Thyroid gland (tissue), 4 donors: Measurements from ENCODE around the gene COMT. TPM values are rescaled to one million over a fixed set of nuclear protein-coding genes. Genes with fewer than 3 reads are reported as not detected.

ENCODE experiments used
- DNase-seq, 2 donors: peaks; one replicate each; pipeline ENCODE4 v3.0.0-alpha.2; 2019
- H3K27ac ChIP-seq, 3 donors: fragments of 200-600 bp; sonication (generic); 1 replicate in 2 of 3; 2 replicates in 1 of 3; pipeline ENCODE4 v1.5.1; 2016 to 2019; ENCODE audit warnings: mild to moderate bottlenecking in 1 of 3, moderate library complexity in 1 of 3
- H3K27me3 ChIP-seq: fragments of 200-600 bp; sonication (generic); one replicate; pipeline ENCODE4 v1.5.1; 2019
- H3K36me3 ChIP-seq, 2 donors: fragments of 200-600 bp; sonication (generic); one replicate each; pipeline ENCODE4 v1.5.1; 2016 to 2019
- H3K4me1 ChIP-seq, 2 donors: fragments of 200-600 bp; sonication (generic); one replicate each; pipeline ENCODE4 v1.5.1; 2017 to 2019
- H3K4me3 ChIP-seq, 3 donors: fragments of 200-600 bp; sonication (generic); replicated peaks in 1 of 3; 1 replicate in 2 of 3; 2 replicates in 1 of 3; pipeline ENCODE4 v1.5.1; 2016; ENCODE audit warnings: mild to moderate bottlenecking in 1 of 3
- H3K9me3 ChIP-seq: fragments of 200-600 bp; sonication (generic); one replicate; pipeline ENCODE4 v1.5.1; 2017
- POLR2A ChIP-seq, 2 donors: fragments of 450-650 bp; IDR thresholded peaks; one replicate each; pipeline ENCODE4 v1.6.1; 2017; ENCODE audit warnings: antibody characterized with exemption in 2 of 2, mild to moderate bottlenecking in 2 of 2, moderate library complexity in 1 of 2
- WGBS, 2 donors: methylation state at CpG; one replicate each; pipeline ENCODE4 v1.1.5; 2017; 5-methylcytosine and 5-hydroxymethylcytosine counted together
- intact Hi-C: fragments of 100-400 bp; cut with DNase I; formaldehyde crosslinking; loops from one replicate; pipeline ENCODE4 v1.15.1; 2023
- total RNA-seq, 4 donors: library from RNA; depleted of rRNA; stranded (reverse); fragments of >200 nt; gene quantifications; one replicate each; pipeline ENCODE4 v1.2.3, GENCODE V29; 2016
- TF ChIP-seq, protein P1 (sequence below), 6 experiments: fragments of 200-600 bp in 3 of 6; fragments of 450-650 bp in 3 of 6; sonication (generic) in 3 of 6; IDR thresholded peaks; one replicate each; pipeline ENCODE4 v1.5.1; 2016 to 2019; ENCODE audit warnings: antibody characterized with exemption in 6 of 6, mild to moderate bottlenecking in 2 of 6, inconsistent platforms in 1 of 6, moderate library complexity in 1 of 6

The COMT gene
- total RNA-seq, 4 donors from 2014 or later: 92.6 to 216 (median 138) TPM

DNA sequence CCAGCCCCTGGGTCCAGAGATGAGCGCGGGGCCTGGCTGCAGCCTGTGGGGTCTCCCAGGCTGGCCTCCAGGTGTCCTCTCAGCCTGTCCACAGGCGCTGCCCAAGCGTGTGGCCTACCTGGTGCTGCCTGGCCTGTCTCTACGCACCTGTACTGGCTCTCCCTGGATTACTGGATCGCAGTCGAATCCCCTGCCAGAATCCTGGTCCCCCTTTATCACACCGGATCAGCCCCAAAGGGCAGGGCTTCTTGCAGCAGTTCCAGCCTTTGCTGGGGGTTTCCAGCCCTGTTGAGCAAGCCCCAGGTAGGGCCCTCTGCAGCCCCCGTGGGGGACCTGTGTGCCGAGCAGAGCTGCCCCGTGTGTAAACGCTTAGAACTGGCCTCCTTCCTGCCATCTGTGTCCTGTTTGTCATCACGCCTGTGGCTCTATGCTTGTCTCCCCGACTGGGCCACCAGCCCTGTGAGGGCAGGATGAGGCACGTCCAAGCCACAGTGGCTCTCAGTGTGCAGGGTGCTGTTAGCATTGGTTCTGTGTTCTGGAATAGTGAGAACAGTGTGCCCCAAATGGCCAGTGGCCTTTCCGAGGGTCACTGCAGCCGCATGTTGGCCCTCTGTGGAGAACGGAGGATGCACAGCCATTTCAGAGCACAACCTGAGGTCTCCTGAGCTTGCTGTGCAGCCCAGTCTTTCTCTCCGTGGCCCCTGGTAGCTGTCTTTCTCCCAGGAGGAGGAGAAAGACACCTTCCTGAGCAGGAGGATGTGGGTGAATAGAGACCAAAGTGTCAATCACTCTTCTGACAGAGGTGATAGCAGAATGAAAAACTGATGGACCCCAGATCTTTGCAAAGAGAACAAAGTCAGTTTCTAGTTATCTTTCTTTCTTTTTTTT is 13.9 kb downstream of the COMT start:
- TF ChIP-seq, protein P1, sequence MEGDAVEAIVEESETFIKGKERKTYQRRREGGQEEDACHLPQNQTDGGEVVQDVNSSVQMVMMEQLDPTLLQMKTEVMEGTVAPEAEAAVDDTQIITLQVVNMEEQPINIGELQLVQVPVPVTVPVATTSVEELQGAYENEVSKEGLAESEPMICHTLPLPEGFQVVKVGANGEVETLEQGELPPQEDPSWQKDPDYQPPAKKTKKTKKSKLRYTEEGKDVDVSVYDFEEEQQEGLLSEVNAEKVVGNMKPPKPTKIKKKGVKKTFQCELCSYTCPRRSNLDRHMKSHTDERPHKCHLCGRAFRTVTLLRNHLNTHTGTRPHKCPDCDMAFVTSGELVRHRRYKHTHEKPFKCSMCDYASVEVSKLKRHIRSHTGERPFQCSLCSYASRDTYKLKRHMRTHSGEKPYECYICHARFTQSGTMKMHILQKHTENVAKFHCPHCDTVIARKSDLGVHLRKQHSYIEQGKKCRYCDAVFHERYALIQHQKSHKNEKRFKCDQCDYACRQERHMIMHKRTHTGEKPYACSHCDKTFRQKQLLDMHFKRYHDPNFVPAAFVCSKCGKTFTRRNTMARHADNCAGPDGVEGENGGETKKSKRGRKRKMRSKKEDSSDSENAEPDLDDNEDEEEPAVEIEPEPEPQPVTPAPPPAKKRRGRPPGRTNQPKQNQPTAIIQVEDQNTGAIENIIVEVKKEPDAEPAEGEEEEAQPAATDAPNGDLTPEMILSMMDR (IDR thresholded peaks at IDR 0.05): no peak
- TF ChIP-seq POLR2A (IDR thresholded peaks at IDR 0.05): no peak
- H3K27me3 ChIP-seq: no peaks in the 10 kb centered on the region
- DNase-seq: no peak
- H3K36me3 ChIP-seq: no peaks in the 10 kb centered on the region
- 79% methylated on average over 5 to 15 of the region's 19 CpGs for WGBS, 2 donors
- no peak overlapping the region for H3K27ac ChIP-seq
- H3K4me3 ChIP-seq: no peak overlapping the region
- no peaks in the 10 kb centered on the region for H3K9me3 ChIP-seq
- intact Hi-C loops: loop anchor here (5.0 kb wide), 1 partner anchor 43 kb away; no protein-coding TSS in a partner anchor
- H3K4me1 ChIP-seq: peaks cover 22 to 26% of the 10 kb centered on the region in 2 donors

DNA sequence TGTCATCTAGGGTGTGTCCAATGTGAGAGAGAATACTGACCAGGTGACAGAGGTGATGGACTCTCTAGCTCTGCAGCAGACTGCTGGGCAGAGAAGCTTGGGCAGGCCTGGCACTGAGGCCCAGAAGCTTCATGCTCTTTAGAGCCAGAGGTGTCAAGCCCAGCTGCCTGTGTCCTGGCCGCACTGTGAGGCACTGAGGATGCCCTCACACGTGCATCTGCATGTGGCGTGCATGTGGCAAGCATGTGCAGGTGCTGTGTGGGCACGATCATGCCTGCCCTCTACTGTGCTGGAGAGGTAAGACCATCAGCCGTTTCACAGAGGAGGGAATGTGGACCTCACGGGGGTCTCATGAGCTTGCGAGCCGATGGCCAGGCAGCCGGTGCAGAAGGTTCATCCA is 15.9 kb downstream of the COMT start:
- intact Hi-C loops: loop anchor here (5.0 kb wide), 1 partner anchor 45 kb away; no protein-coding TSS in a partner anchor

DNA sequence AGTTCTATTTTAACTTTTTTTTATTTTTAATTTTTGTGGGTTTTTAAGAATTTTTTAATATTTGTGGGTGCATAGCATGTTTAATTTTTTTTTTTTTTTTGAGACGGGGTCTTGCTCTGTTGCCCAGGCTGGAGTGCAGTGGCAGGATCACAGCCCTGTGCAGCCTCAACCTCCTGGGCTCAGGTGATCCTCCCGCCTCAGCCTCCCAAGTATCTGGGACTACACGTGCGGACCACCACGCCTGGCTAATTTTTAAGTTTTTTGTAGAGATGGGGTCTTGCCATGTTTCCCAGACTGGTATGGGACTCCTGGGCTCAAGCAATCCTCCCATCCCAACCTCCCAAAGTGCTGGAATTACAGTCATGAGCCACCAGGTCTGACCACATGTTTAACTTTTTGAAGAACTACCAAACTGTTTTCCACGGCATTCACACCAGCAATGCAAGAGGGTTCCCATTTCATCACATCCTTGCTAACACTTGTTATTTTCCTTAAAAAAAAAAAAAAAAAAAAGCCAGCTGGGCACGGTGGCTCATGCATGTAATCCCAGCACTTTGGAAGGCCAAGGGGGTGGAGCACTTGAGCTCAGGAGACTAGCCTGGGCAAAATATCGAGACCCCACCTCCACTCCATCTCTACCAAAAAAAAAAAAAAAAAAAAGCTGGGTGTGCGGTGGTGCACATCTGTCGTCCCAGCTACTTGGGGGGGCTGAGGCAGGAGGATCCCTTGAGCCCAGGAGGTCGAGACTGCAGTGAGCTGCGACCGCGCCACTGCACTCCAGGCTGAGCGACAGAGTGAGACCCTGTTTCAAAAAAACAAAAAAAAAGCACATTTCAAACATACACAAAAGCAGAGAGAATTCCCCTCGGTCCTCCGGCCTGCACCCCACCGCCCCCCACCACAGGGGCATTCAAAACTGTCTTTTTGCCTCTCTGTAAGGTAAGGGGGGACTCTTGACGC is 16.8 kb downstream of the COMT start:
- Histone ChIP-seq H3K4me3 (peak overlapping the region in 2 of 3 donors; percentile 16 to 17), H3K4me1 (peaks cover 33 to 35% of the 10 kb centered on the region in 2 donors), H3K9me3 (no peaks in the 10 kb centered on the region), H3K27me3 (no peaks in the 10 kb centered on the region), H3K36me3 (no peaks in the 10 kb centered on the region), H3K27ac (peak overlapping the region; percentile 66 to 76 (median 75))
- TF ChIP-seq, protein P1 (IDR thresholded peaks at IDR 0.05): no peak
- TF ChIP-seq POLR2A (IDR thresholded peaks at IDR 0.05): no peak
- DNase-seq: peak; percentile 79 to 82
- 48 to 58% methylated on average over 19 of the region's 19 CpGs for WGBS, 2 donors
- intact Hi-C loops: loop anchor here (5.0 kb wide), 1 partner anchor 46 kb away; no protein-coding TSS in a partner anchor

More for the DNA sequence above, 15.9 kb downstream of the COMT start:
- no peak for DNase-seq
- H3K27ac ChIP-seq: no peak overlapping the region
- H3K4me3 ChIP-seq: no peak overlapping the region
- H3K27me3 ChIP-seq: no peaks in the 10 kb centered on the region
- 93 to 96% methylated on average over 9 of the region's 9 CpGs for WGBS, 2 donors
- no peak for TF ChIP-seq POLR2A (IDR thresholded peaks at IDR 0.05)
- TF ChIP-seq, protein P1 (IDR thresholded peaks at IDR 0.05): no peak
- H3K4me1 ChIP-seq: peaks cover 28 to 32% of the 10 kb centered on the region in 2 donors
- H3K9me3 ChIP-seq: no peaks in the 10 kb centered on the region
- H3K36me3 ChIP-seq: no peaks in the 10 kb centered on the region

DNA sequence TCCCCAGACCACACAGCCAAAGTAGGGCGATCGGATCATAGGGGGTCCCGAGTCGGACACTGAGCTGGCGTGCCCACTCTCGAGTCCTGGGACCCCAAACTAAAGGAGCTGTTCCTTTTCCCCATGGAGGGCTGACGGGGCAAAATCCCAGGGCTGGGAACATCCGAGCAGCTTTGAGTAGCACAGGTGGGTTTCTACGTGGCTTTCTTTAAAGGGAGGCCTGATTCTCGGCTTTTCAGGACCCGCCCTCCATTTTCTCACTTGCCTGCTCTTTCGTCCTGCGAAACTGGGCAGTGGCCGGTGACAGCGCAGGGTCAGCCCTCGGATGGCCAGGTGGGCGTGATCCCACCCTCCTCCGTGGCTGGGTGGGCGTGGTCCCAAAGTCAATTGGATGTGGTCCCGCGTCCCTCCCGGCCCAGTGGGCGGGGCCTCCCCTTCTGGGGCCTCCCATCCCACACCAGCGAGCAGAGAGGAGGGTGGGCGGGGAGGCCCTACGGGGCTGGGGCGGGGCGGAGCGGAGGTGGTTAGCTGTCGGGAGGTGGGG is 17.5 kb downstream of the COMT start:
- TF ChIP-seq POLR2A (IDR thresholded peaks at IDR 0.05): peak in 1 of 2 donors; percentile 78
- TF ChIP-seq, protein P1 (IDR thresholded peaks at IDR 0.05): no peak
- intact Hi-C loops: loop anchor here (5.0 kb wide), 1 partner anchor 47 kb away; no protein-coding TSS in a partner anchor
- no peaks in the 10 kb centered on the region for H3K27me3 ChIP-seq
- peaks cover 31 to 33% of the 10 kb centered on the region in 2 donors for H3K4me1 ChIP-seq
- peak overlapping the region; percentile 66 to 76 (median 75) for H3K27ac ChIP-seq
- WGBS, 2 donors: 23 to 29% methylated on average over 18 of the region's 30 CpGs
- no peaks in the 10 kb centered on the region for H3K36me3 ChIP-seq
- no peaks in the 10 kb centered on the region for H3K9me3 ChIP-seq
- H3K4me3 ChIP-seq: peak overlapping the region in 2 of 3 donors; percentile 16 to 17
- peak; percentile 96 for DNase-seq
